Skeletal muscle satellite cell (primary cell): ENCODE results near the gene TNXB.
A peak's percentile ranks its signal among the peaks of the same experiment; 100 is the strongest.

Experiments
- H3K27me3 ChIP-seq: 2 replicates; pipeline ENCODE4 v1.7.0; 2013; ENCODE audit warnings: low read length; ENCODE audit not compliant: control insufficient read depth, insufficient read depth
- H3K36me3 ChIP-seq: 2 replicates; pipeline ENCODE4 v1.7.0; 2013; ENCODE audit warnings: mild to moderate bottlenecking, control low read depth, low read length; ENCODE audit not compliant: insufficient read depth
- H3K4me1 ChIP-seq: 2 replicates; pipeline ENCODE4 v1.7.0; 2013; ENCODE audit warnings: low read length; ENCODE audit not compliant: control insufficient read depth, insufficient read depth
- H3K4me2 ChIP-seq: 2 replicates; pipeline ENCODE4 v1.7.0; 2013; ENCODE audit warnings: mild to moderate bottlenecking, low read length
- H3K4me3 ChIP-seq: 2 replicates; pipeline ENCODE4 v1.7.0; 2013; ENCODE audit warnings: low read length
- H3K9ac ChIP-seq: 2 replicates; pipeline ENCODE4 v1.7.0; 2013; ENCODE audit warnings: mild to moderate bottlenecking, low read depth, low read length, moderate library complexity
- H3K9me3 ChIP-seq: replicated peaks from 2 replicates; pipeline ENCODE4 v1.7.0; 2013; ENCODE audit warnings: mild to moderate bottlenecking, control low read depth, low read length

The TNXB gene

GRCh38 chr6:32133786-32134185 lies 24.6 kb upstream of the TNXB start:
- no peak overlapping the region for H3K4me2 ChIP-seq
- peaks cover 10% of the 10 kb centered on the region for H3K4me1 ChIP-seq
- H3K36me3 ChIP-seq = no peaks in the 10 kb centered on the region
- H3K4me3 ChIP-seq = no peak overlapping the region
- H3K9ac ChIP-seq = no peak overlapping the region
- peaks cover 18% of the 10 kb centered on the region for H3K27me3 ChIP-seq
- no peaks in the 10 kb centered on the region for H3K9me3 ChIP-seq

GRCh38 chr6:32132110-32132509 lies 23.0 kb upstream of the TNXB start:
- Histone ChIP-seq H3K36me3 (peaks cover 2% of the 10 kb centered on the region), H3K4me2 (no peak overlapping the region), H3K4me1 (peaks cover 19% of the 10 kb centered on the region), H3K4me3 (no peak overlapping the region), H3K27me3 (peaks cover 14% of the 10 kb centered on the region), H3K9me3 (no peaks in the 10 kb centered on the region), H3K9ac (no peak overlapping the region)

- no peak overlapping the region for H3K4me2 ChIP-seq
- H3K27me3 ChIP-seq = peaks cover 14% of the 10 kb centered on the region
- no peak overlapping the region for H3K9ac ChIP-seq
- H3K4me3 ChIP-seq = no peak overlapping the region
- H3K4me1 ChIP-seq = peaks cover 24% of the 10 kb centered on the region
- H3K9me3 ChIP-seq = no peaks in the 10 kb centered on the region
- peaks cover 2% of the 10 kb centered on the region for H3K36me3 ChIP-seq
Observed at GRCh38 chr6:32131439-32131948, 22.4 kb upstream of the TNXB start.

- Histone ChIP-seq H3K27me3 (peaks cover 4% of the 10 kb centered on the region), H3K9ac (peak overlapping the region; percentile 83), H3K4me2 (peak overlapping the region; percentile 96), H3K9me3 (no peaks in the 10 kb centered on the region), H3K4me3 (peak overlapping the region; percentile 86), H3K36me3 (peaks cover 14% of the 10 kb centered on the region), H3K4me1 (peaks cover 24% of the 10 kb centered on the region)
Observed at GRCh38 chr6:32129297-32130088, 20.4 kb upstream of the TNXB start.

GRCh38 chr6:32128751-32129296 lies 19.7 kb upstream of the TNXB start:
- Histone ChIP-seq H3K4me3 (peak overlapping the region; percentile 86), H3K9me3 (no peaks in the 10 kb centered on the region), H3K4me2 (peak overlapping the region; percentile 96), H3K4me1 (peaks cover 24% of the 10 kb centered on the region), H3K27me3 (peaks cover under 1% of the 10 kb centered on the region), H3K36me3 (peaks cover 20% of the 10 kb centered on the region), H3K9ac (peak overlapping the region; percentile 8)

- Histone ChIP-seq H3K4me3 (peak within 1 kb of the TSS; percentile 98), H3K36me3 (peaks cover 23% of the 10 kb centered on the region), H3K9ac (peak within 1 kb of the TSS; percentile 98), H3K4me1 (peaks cover 24% of the 10 kb centered on the region), H3K27me3 (no peaks in the 10 kb centered on the region), H3K9me3 (no peaks in the 10 kb centered on the region), H3K4me2 (peak within 1 kb of the TSS; percentile 97)
Observed at GRCh38 chr6:32127717-32128592, 18.8 kb upstream of the TNXB start, which contains the start of gene ATF6B. Gene ATF6B (minus strand): TSS chr6:32128246. CDS start chr6:32128207, 39 bp downstream.

GRCh38 chr6:32127409-32127716 lies 18.2 kb upstream of the TNXB start:
- Histone ChIP-seq H3K9me3 (no peaks in the 10 kb centered on the region), H3K36me3 (peaks cover 23% of the 10 kb centered on the region), H3K4me2 (peak overlapping the region; percentile 97), H3K4me1 (peaks cover 24% of the 10 kb centered on the region), H3K27me3 (no peaks in the 10 kb centered on the region), H3K4me3 (peak overlapping the region; percentile 98), H3K9ac (peak overlapping the region; percentile 98)

GRCh38 chr6:32126880-32127279 lies 17.7 kb upstream of the TNXB start:
- H3K4me3 ChIP-seq = peak overlapping the region; percentile 98
- peak overlapping the region; percentile 98 for H3K9ac ChIP-seq
- H3K9me3 ChIP-seq = no peaks in the 10 kb centered on the region
- peaks cover 27% of the 10 kb centered on the region for H3K36me3 ChIP-seq
- peaks cover 24% of the 10 kb centered on the region for H3K4me1 ChIP-seq
- H3K27me3 ChIP-seq = no peaks in the 10 kb centered on the region
- H3K4me2 ChIP-seq = peak overlapping the region; percentile 97

GRCh38 chr6:32123681-32124080 lies 14.5 kb upstream of the TNXB start:
- Histone ChIP-seq H3K4me1 (peaks cover 17% of the 10 kb centered on the region), H3K9ac (no peak overlapping the region), H3K9me3 (no peaks in the 10 kb centered on the region), H3K4me2 (no peak overlapping the region), H3K4me3 (no peak overlapping the region), H3K36me3 (peaks cover 44% of the 10 kb centered on the region), H3K27me3 (no peaks in the 10 kb centered on the region)

GRCh38 chr6:32120573-32121059 lies 11.5 kb upstream of the TNXB start:
- H3K27me3 ChIP-seq = no peaks in the 10 kb centered on the region
- no peak overlapping the region for H3K4me2 ChIP-seq
- peaks cover 5% of the 10 kb centered on the region for H3K4me1 ChIP-seq
- H3K9ac ChIP-seq = no peak overlapping the region
- peaks cover 61% of the 10 kb centered on the region for H3K36me3 ChIP-seq
- no peak overlapping the region for H3K4me3 ChIP-seq
- H3K9me3 ChIP-seq = no peaks in the 10 kb centered on the region
